Thoracic aorta (tissue), 2 donors: ENCODE measurements around the gene GSDME. TPM values are rescaled to one million over a fixed set of nuclear protein-coding genes. Genes with fewer than 3 reads are reported as not detected.

Experiments
- ATAC-seq: fragments of 150-250 bp; one replicate; pipeline ENCODE4 v1.8.0; 2017; ENCODE audit warnings: low read depth; ENCODE audit not compliant: insufficient number of reproducible peaks, low FRiP score
- DNase-seq: peaks from one replicate; pipeline ENCODE4 v3.0.0-alpha.2; 2020; ENCODE audit warnings: low spot score
- H3K27ac ChIP-seq, 2 donors: fragments of 200-600 bp; sonication (generic); 1 replicate in 1 of 2; 2 replicates in 1 of 2; pipeline ENCODE4 v1.5.1; 2016; ENCODE audit warnings: mild to moderate bottlenecking in 2 of 2, moderate library complexity in 2 of 2
- H3K27me3 ChIP-seq: fragments of 200-600 bp; sonication (generic); replicated peaks from 2 replicates; pipeline ENCODE4 v1.6.0; 2016; ENCODE audit warnings: mild to moderate bottlenecking; ENCODE audit not compliant: insufficient read depth
- H3K36me3 ChIP-seq: fragments of 200-600 bp; sonication (generic); one replicate; pipeline ENCODE4 v1.5.1; 2016
- H3K4me1 ChIP-seq, 2 donors: fragments of 200-600 bp; sonication (generic); 1 replicate in 1 of 2; 2 replicates in 1 of 2; pipeline versions ENCODE4 v1.5.1 to v1.6.0; 2016; ENCODE audit warnings: low read depth in 2 of 2, mild to moderate bottlenecking in 1 of 2; ENCODE audit not compliant: control insufficient read depth in 1 of 2
- H3K4me3 ChIP-seq: fragments of 200-600 bp; sonication (generic); 2 replicates; pipeline ENCODE4 v1.5.1; 2016; ENCODE audit warnings: mild to moderate bottlenecking
- H3K9me3 ChIP-seq: fragments of 200-600 bp; sonication (generic); 2 replicates; pipeline ENCODE4 v1.5.1; 2016
- CTCF ChIP-seq: fragments of 200-600 bp; sonication (generic); IDR thresholded peaks from one replicate; pipeline ENCODE4 v1.5.1; 2019; ENCODE audit warnings: antibody characterized with exemption
- total RNA-seq, 2 donors: library from RNA; depleted of rRNA; stranded (reverse); fragments of >200 nt; gene quantifications; one replicate each; pipeline versions ENCODE4 v1.1.0 to v1.2.3, GENCODE V29; 2016

Gene GSDME
- total RNA-seq, 2 donors from 2014 or later, result 7.3 to 21.7 TPM

- Histone ChIP-seq H3K4me3 (no peak overlapping the region), H3K4me1 (peaks cover 0 to 14% of the 10 kb centered on the region in 2 donors), H3K27ac (no peak overlapping the region), H3K9me3 (no peaks in the 10 kb centered on the region), H3K27me3 (no peaks in the 10 kb centered on the region), H3K36me3 (no peaks in the 10 kb centered on the region)
- no peak for DNase-seq
- ATAC-seq, result no peak
- no peak for TF ChIP-seq CTCF
These were observed 29.8 kb downstream of the GSDME start for GRCh38 chr7:24727154-24728120.

GRCh38 chr7:24725554-24726241 lies 31.6 kb downstream of the GSDME start:
- no peak for ATAC-seq
- no peak overlapping the region for H3K4me3 ChIP-seq
- peaks cover 0 to 14% of the 10 kb centered on the region in 2 donors for H3K4me1 ChIP-seq
- H3K27me3 ChIP-seq, result no peaks in the 10 kb centered on the region
- no peaks in the 10 kb centered on the region for H3K9me3 ChIP-seq
- DNase-seq, result no peak
- H3K36me3 ChIP-seq, result no peaks in the 10 kb centered on the region
- no peak for TF ChIP-seq CTCF
- no peak overlapping the region for H3K27ac ChIP-seq

GRCh38 chr7:24724451-24725190 lies 32.6 kb downstream of the GSDME start:
- DNase-seq (no peak), ATAC-seq (no peak)
- Histone ChIP-seq H3K27ac (no peak overlapping the region), H3K27me3 (no peaks in the 10 kb centered on the region), H3K9me3 (no peaks in the 10 kb centered on the region), H3K4me1 (peaks cover 0 to 13% of the 10 kb centered on the region in 2 donors), H3K36me3 (no peaks in the 10 kb centered on the region), H3K4me3 (no peak overlapping the region)
- no peak for TF ChIP-seq CTCF

- no peaks in the 10 kb centered on the region for H3K36me3 ChIP-seq
- no peak overlapping the region for H3K27ac ChIP-seq
- no peak for TF ChIP-seq CTCF
- no peak for DNase-seq
- no peaks in the 10 kb centered on the region for H3K4me1 ChIP-seq
- no peaks in the 10 kb centered on the region for H3K9me3 ChIP-seq
- H3K4me3 ChIP-seq, result no peak overlapping the region
- no peak for ATAC-seq
- no peaks in the 10 kb centered on the region for H3K27me3 ChIP-seq
These were observed 34.1 kb downstream of the GSDME start for GRCh38 chr7:24723178-24723530.
